HG02970 (cell line): Measurements from ENCODE around the gene CHCHD6.

Experiments
- ATAC-seq: cut with Tn5 transposase; IDR thresholded peaks from one replicate; pipeline ENCODE4 v1.9.1; 2021; ENCODE audit warnings: mild to moderate bottlenecking, moderate library complexity, moderate number of reproducible peaks; ENCODE audit not compliant: unreplicated experiment, low FRiP score

Gene CHCHD6

GRCh38 chr3:126816986-126817777, 113.1 kb downstream of the CHCHD6 start:
- ATAC-seq = no peak

- ATAC-seq = no peak
These were observed 113.7 kb downstream of the CHCHD6 start for GRCh38 chr3:126817781-126818180.

- no peak for ATAC-seq
These were observed 114.5 kb downstream of the CHCHD6 start for GRCh38 chr3:126818400-126819095.

GRCh38 chr3:126826693-126827092, 122.7 kb downstream of the CHCHD6 start:
- ATAC-seq = no peak

GRCh38 chr3:126827121-126827520, 123.1 kb downstream of the CHCHD6 start:
- ATAC-seq = no peak

- ATAC-seq = no peak
These were observed 124.3 kb downstream of the CHCHD6 start for GRCh38 chr3:126828306-126828705.

- ATAC-seq = no peak
These were observed 128.9 kb downstream of the CHCHD6 start for GRCh38 chr3:126832933-126833332.

GRCh38 chr3:126834596-126835471, 130.8 kb downstream of the CHCHD6 start:
- no peak for ATAC-seq

GRCh38 chr3:126835472-126836219, 131.6 kb downstream of the CHCHD6 start:
- no peak for ATAC-seq

- no peak for ATAC-seq
These were observed 132.3 kb downstream of the CHCHD6 start for GRCh38 chr3:126836220-126836860.

GRCh38 chr3:126837773-126838172, 133.7 kb downstream of the CHCHD6 start:
- ATAC-seq = no peak

GRCh38 chr3:126845920-126846715, 142.1 kb downstream of the CHCHD6 start:
- ATAC-seq = no peak

- no peak for ATAC-seq
These were observed 143.0 kb downstream of the CHCHD6 start for GRCh38 chr3:126847061-126847460.

GRCh38 chr3:126848991-126849390, 145.0 kb downstream of the CHCHD6 start:
- ATAC-seq = no peak

- ATAC-seq = no peak
These were observed 145.7 kb downstream of the CHCHD6 start for GRCh38 chr3:126849768-126850167.

GRCh38 chr3:126850370-126851085, 146.5 kb downstream of the CHCHD6 start:
- ATAC-seq = no peak

- ATAC-seq = no peak
These were observed 147.3 kb downstream of the CHCHD6 start for GRCh38 chr3:126851382-126851781.

- no peak for ATAC-seq
These were observed 147.9 kb downstream of the CHCHD6 start for GRCh38 chr3:126851934-126852333.
